Adipocyte (in vitro differentiated cells): ENCODE results near the gene THAP12.

Experiments
- DNase-seq: peaks from one replicate; pipeline ENCODE4 v3.0.0-alpha.2; 2015; ENCODE audit warnings: low read depth
- H3K27me3 ChIP-seq: replicated peaks from 2 replicates; pipeline ENCODE4 v1.7.0; 2013; ENCODE audit warnings: mild to moderate bottlenecking, low read length, moderate library complexity; ENCODE audit not compliant: control insufficient read depth, insufficient read depth
- H3K36me3 ChIP-seq: 2 replicates; pipeline ENCODE4 v1.7.0; 2013; ENCODE audit warnings: low read length, mild to moderate bottlenecking, moderate library complexity; ENCODE audit not compliant: control insufficient read depth, insufficient read depth, severe bottlenecking
- H3K4me1 ChIP-seq: 2 replicates; pipeline ENCODE4 v1.7.0; 2013; ENCODE audit warnings: mild to moderate bottlenecking, low read length, moderate library complexity; ENCODE audit not compliant: control insufficient read depth, insufficient read depth
- H3K4me3 ChIP-seq: 2 replicates; pipeline ENCODE4 v1.7.0; 2013; ENCODE audit warnings: mild to moderate bottlenecking, low read length, moderate library complexity
- H3K9ac ChIP-seq: 2 replicates; pipeline ENCODE4 v1.7.0; 2013; ENCODE audit warnings: mild to moderate bottlenecking, low read length, moderate library complexity
- H3K9me3 ChIP-seq: 2 replicates; pipeline ENCODE4 v1.7.0; 2013; ENCODE audit warnings: mild to moderate bottlenecking, low read length, moderate library complexity; ENCODE audit not compliant: control insufficient read depth

Gene THAP12

GRCh38 chr11:76379807-76380158 is 1.1 kb downstream of the THAP12 start:
- Histone ChIP-seq H3K9ac (peak overlapping the region; percentile 88), H3K36me3 (no peaks in the 10 kb centered on the region), H3K4me3 (peak overlapping the region; percentile 91), H3K9me3 (no peaks in the 10 kb centered on the region), H3K4me1 (peaks cover 32% of the 10 kb centered on the region), H3K27me3 (no peaks in the 10 kb centered on the region)
- no peak for DNase-seq

DNA sequence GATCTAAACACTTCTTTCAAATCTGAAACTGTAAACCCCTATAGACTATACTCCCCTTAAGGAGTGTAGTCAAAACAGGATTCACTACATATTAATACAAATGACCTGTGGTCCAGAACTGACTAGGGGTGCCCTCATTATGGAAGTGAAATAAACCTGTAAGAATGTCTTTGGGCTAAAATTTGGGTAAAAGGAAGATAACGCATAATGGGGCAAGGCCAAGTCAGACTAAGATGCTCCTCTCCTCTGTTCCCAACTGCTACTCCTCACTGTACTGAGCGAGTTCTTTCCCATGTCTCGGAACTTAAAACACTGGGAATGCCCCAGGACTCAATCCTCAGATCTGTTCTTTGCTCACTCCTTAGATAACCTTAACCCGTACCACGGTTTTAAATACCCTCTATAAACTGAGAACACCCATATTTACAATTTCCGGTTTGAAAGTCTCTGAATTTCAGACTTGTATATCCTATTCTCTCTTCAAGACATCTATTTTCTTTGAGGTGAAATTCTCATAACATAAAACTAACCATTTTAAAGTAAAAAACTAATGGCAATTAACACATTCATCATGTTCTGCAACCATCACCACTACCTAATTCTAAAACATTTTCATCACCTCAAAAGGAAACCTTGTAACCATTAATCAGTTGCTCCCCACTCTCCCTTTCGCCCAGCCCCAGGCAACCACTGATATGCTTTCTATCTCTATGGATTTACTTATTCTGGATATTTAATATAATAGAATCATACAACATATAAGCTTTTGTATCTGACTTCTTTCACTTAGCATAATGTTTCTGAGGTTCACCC is 4.0 kb downstream of the THAP12 start:
- H3K36me3 ChIP-seq: no peaks in the 10 kb centered on the region
- no peaks in the 10 kb centered on the region for H3K27me3 ChIP-seq
- DNase-seq: no peak
- H3K4me3 ChIP-seq: no peak overlapping the region
- H3K9me3 ChIP-seq: no peaks in the 10 kb centered on the region
- no peak overlapping the region for H3K9ac ChIP-seq
- peaks cover 33% of the 10 kb centered on the region for H3K4me1 ChIP-seq

DNA sequence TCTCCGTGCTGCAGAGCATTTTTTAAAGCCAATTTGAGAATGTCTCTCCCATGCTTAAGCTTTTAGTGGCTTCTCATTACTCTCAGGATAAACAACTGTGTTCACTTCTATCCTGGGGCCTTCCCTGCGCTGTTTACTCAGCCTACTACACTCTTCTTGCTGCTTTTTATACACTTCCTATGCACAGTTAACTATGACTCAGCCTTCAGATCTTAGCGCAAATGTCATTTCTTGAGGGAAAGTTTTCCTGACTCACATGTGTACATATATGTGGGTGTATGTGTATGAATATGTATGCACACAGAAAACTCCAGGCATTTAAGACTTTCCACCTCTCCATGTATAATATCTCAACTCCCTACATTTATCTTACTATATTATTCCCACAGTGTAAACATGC is 9.8 kb downstream of the THAP12 start:
- Histone ChIP-seq H3K4me3 (no peak overlapping the region), H3K9me3 (no peaks in the 10 kb centered on the region), H3K27me3 (no peaks in the 10 kb centered on the region), H3K36me3 (no peaks in the 10 kb centered on the region), H3K9ac (peak overlapping the region; percentile 17), H3K4me1 (peaks cover 24% of the 10 kb centered on the region)
- DNase-seq: peak; percentile 78

DNA sequence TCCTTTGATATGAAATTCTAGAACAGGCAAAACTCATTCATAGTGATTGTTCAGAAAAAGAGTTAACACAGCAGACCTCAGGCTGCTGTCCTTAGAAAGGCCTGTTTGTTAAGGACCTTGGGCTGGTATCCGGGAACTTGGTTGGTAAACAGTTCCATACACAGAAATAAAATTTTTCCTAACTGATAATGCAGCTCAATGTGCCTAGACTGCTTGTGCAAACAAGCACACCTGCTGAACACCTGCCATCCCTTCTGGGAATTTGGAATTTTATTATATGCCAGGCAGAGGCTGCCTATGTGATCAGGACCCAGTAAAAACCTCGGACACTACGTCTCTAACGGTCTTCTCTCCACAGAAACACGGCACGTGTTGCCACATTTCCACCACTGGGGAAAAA is 11.5 kb downstream of the THAP12 start:
- no peaks in the 10 kb centered on the region for H3K9me3 ChIP-seq
- no peak overlapping the region for H3K9ac ChIP-seq
- peaks cover 9% of the 10 kb centered on the region for H3K4me1 ChIP-seq
- H3K27me3 ChIP-seq: no peaks in the 10 kb centered on the region
- H3K4me3 ChIP-seq: no peak overlapping the region
- no peaks in the 10 kb centered on the region for H3K36me3 ChIP-seq
- DNase-seq: no peak

DNA sequence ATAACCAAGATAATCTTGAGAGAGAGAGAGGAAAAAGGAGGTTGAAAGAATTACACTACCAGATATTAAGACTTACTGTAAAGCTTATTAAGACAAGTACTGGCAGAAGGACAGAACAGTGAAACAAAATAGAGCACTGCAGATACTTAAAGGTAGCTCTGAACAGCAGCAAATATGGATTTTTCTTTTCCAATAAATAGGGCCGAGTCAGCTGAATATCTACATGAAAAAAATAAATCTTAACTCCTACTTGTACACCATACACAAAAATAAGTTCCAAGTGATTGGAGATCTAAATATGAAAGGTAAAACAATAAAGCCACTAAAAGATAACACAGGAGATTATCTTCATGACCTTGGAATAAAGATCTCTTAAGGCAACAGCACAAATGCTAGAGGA is 12.4 kb downstream of the THAP12 start:
- H3K9ac ChIP-seq: no peak overlapping the region
- no peaks in the 10 kb centered on the region for H3K9me3 ChIP-seq
- no peak for DNase-seq
- no peak overlapping the region for H3K4me3 ChIP-seq
- no peaks in the 10 kb centered on the region for H3K36me3 ChIP-seq
- H3K4me1 ChIP-seq: peaks cover 9% of the 10 kb centered on the region
- H3K27me3 ChIP-seq: no peaks in the 10 kb centered on the region

GRCh38 chr11:76365038-76365679 is 15.8 kb downstream of the THAP12 start:
- no peak for DNase-seq
- Histone ChIP-seq H3K9me3 (no peaks in the 10 kb centered on the region), H3K4me3 (no peak overlapping the region), H3K36me3 (peaks cover 2% of the 10 kb centered on the region), H3K4me1 (peaks cover 16% of the 10 kb centered on the region), H3K9ac (no peak overlapping the region), H3K27me3 (no peaks in the 10 kb centered on the region)

DNA sequence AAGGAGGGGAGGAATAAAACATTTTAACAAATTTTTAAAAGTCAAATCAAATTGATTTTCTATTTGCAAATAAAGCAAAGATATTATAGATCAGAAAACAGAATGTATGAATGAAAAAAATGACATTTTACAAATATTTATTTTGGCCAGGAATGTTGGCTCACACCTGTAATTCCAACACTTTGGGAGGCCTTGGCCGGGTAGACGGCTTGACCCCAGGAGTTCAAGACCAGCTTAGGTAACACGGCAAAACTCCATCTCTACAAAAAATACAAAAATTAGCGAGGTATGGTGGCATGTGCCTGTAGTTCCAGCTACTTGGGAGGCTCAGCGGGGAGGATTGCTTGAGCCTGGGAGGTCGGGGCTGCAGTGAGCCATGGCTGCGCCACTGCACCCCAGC is 18.2 kb downstream of the THAP12 start:
- H3K4me1 ChIP-seq: peaks cover 16% of the 10 kb centered on the region
- no peak overlapping the region for H3K4me3 ChIP-seq
- no peak overlapping the region for H3K9ac ChIP-seq
- peaks cover 7% of the 10 kb centered on the region for H3K36me3 ChIP-seq
- H3K27me3 ChIP-seq: no peaks in the 10 kb centered on the region
- no peak for DNase-seq
- H3K9me3 ChIP-seq: no peaks in the 10 kb centered on the region

DNA sequence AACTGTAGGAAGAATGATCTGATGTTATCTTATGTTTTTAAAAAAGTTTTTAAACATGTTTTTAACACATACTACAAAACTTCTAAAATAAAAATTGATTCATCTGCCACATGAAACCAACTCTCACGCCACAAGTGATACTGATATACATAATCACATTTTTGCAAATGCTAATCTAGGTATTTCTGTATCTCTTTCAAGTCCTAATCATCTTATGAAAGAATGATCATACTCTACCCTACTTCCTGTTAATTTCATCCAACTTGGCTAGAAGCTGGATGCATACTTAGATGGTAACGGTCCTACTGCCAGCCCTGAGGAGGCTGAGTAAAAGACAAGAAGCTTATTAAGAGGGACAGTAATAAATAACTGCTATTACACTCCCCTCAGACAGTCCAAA is 19.2 kb downstream of the THAP12 start:
- Histone ChIP-seq H3K36me3 (peaks cover 7% of the 10 kb centered on the region), H3K27me3 (no peaks in the 10 kb centered on the region), H3K4me1 (peaks cover 16% of the 10 kb centered on the region), H3K9me3 (no peaks in the 10 kb centered on the region), H3K4me3 (peak overlapping the region; percentile 1), H3K9ac (peak overlapping the region; percentile 4)
- DNase-seq: no peak

DNA sequence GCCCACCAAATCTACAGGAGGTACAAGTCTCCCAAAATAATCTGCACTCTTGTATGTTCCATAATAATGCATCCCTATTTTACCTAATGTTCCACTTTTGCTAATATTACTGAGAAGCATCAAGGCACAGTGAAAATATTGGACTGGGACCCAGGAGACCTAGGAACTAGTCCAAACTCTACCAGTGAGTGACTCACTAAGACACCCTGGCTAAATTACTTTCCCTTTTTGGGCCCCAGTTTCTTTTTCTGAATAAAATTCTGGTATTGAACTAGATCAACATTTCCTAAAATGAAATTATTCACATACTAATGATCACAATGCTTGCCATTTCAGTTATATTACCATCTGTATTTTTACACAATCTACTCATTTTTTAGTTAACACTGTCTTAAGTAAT is 19.6 kb downstream of the THAP12 start:
- Histone ChIP-seq H3K9ac (peak overlapping the region; percentile 4), H3K27me3 (no peaks in the 10 kb centered on the region), H3K9me3 (no peaks in the 10 kb centered on the region), H3K4me1 (peaks cover 16% of the 10 kb centered on the region), H3K36me3 (peaks cover 9% of the 10 kb centered on the region), H3K4me3 (peak overlapping the region; percentile 1)
- DNase-seq: peak; percentile 51

DNA sequence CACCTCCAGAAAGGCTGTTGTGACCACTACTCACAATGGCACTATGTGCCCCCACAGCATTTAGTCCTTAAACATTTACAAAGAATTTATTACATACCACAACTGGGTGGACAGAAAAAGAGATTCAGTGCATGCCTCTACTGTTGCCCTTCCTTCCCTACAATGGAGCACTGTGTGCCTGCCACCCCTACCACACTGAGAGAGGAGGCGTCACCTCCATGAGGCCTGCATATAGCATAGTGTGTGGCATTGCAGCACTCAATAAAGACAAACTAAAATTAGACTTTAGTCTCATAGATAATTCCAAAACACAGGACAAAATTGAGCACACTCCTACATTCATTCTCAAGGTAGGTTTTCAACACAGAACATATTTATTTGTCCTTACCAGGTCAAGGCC is 25.8 kb downstream of the THAP12 start:
- H3K4me1 ChIP-seq: no peaks in the 10 kb centered on the region
- peaks cover 46% of the 10 kb centered on the region for H3K36me3 ChIP-seq
- no peak for DNase-seq
- H3K9me3 ChIP-seq: peaks cover 6% of the 10 kb centered on the region
- no peak overlapping the region for H3K4me3 ChIP-seq
- no peaks in the 10 kb centered on the region for H3K27me3 ChIP-seq
- no peak overlapping the region for H3K9ac ChIP-seq

DNA sequence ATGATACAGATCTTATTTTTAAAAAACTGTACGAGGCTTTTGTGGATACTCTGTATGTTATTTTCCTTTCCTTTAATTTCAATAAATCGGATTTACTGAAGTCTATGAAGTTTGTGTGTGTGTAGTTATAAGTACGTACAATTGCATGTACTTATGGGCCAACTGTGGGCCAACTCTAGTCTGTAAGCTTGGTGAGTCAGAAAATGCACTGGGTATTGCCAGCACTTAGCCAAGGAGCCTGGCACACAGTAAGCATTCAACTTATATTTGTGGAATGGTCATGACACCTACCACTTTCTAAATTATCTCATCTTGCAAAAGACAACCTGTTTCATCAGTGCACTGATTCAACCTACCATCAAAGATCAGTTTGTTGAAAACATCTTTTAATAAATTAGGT is 32.6 kb downstream of the THAP12 start:
- Histone ChIP-seq H3K36me3 (peaks cover 27% of the 10 kb centered on the region), H3K4me3 (no peak overlapping the region), H3K9ac (no peak overlapping the region), H3K4me1 (no peaks in the 10 kb centered on the region), H3K27me3 (no peaks in the 10 kb centered on the region), H3K9me3 (no peaks in the 10 kb centered on the region)
- no peak for DNase-seq
